K562 (cell line): ENCODE results near the gene PRMT2. TPM values are rescaled to one million over a fixed set of nuclear protein-coding genes. Genes with fewer than 3 reads are reported as not detected.

Source experiments
- CBX2 ChIP-seq: fragments of 200-600 bp; sonication (generic); IDR thresholded peaks from one replicate; pipeline ENCODE4 v1.6.1; 2012; ENCODE audit warnings: mild to moderate bottlenecking, low read length, inconsistent platforms; ENCODE audit not compliant: insufficient read depth, poor library complexity, severe bottlenecking
- CEBPG ChIP-seq, 3 experiments: fragments of 200-800 bp in 1 of 3; sonication (Bioruptor generic) in 1 of 3; sonication (generic) in 1 of 3; formaldehyde crosslinking in 1 of 3; IDR thresholded peaks in 2 of 3; conservative IDR thresholded peaks in 1 of 3; 2 replicates each; pipeline versions ENCODE4 v1.6.1 to v1.8.0; 2016 to 2022; ENCODE audit warnings: missing compliant biosample characterization in 2 of 3, missing genetic modification characterization in 2 of 3, mild to moderate bottlenecking in 1 of 3, missing genetic modification reagents in 1 of 3
- CREB1 ChIP-seq, 2 experiments: sonication (generic) in 1 of 2; formaldehyde crosslinking in 1 of 2; IDR thresholded peaks; 2 replicates each; pipeline versions ENCODE4 v1.6.1 to v1.8.0; 2012 to 2022; ENCODE audit warnings: inconsistent platforms in 1 of 2, mild to moderate bottlenecking in 1 of 2, missing genetic modification reagents in 1 of 2, moderate library complexity in 1 of 2
- FOXA3 ChIP-seq, 2 experiments: fragments of 450-650 bp in 1 of 2; sonication (generic) in 1 of 2; formaldehyde crosslinking; IDR thresholded peaks in 1 of 2; conservative IDR thresholded peaks in 1 of 2; 2 replicates each; pipeline versions ENCODE4 v1.4.0 to v1.8.0; 2020 to 2022; ENCODE audit warnings: mild to moderate bottlenecking in 2 of 2, missing genetic modification reagents in 1 of 2
- FOXP1 ChIP-seq: sonication (generic); formaldehyde crosslinking; IDR thresholded peaks from 2 replicates; pipeline ENCODE4 v1.8.0; 2022; ENCODE audit warnings: mild to moderate bottlenecking, missing genetic modification reagents
- KLF6 ChIP-seq: fragments of 250-450 bp; sonication (Bioruptor Pico); IDR thresholded peaks from 2 replicates; pipeline ENCODE4 v1.4.0; 2020; ENCODE audit warnings: mild to moderate bottlenecking, moderate library complexity, borderline replicate concordance
- MAFK ChIP-seq: IDR thresholded peaks from 2 replicates; pipeline ENCODE4 v1.6.1; 2011; ENCODE audit warnings: low read length, improper control_type of control experiment
- NFRKB ChIP-seq: fragments of 450-650 bp; IDR thresholded peaks from 2 replicates; pipeline ENCODE4 v1.6.1; 2016; ENCODE audit warnings: low read depth
- PCBP2 ChIP-seq: fragments of 200-400 bp; formaldehyde crosslinking; IDR thresholded peaks from 2 replicates; pipeline ENCODE4 v1.6.1; 2018; ENCODE audit warnings: low read length, low read depth, mild to moderate bottlenecking, moderate library complexity; ENCODE audit not compliant: poor library complexity, severe bottlenecking
- RCOR1 ChIP-seq, 2 experiments: IDR thresholded peaks; 2 replicates each; pipeline ENCODE4 v1.6.1; 2012; ENCODE audit warnings: low read depth in 2 of 2, low read length in 2 of 2, borderline replicate concordance in 1 of 2, improper control_type of control experiment in 1 of 2
- RFX5 ChIP-seq: IDR thresholded peaks from 2 replicates; pipeline ENCODE4 v1.6.1; 2011; ENCODE audit warnings: low read depth, mild to moderate bottlenecking, improper control_type of control experiment, low read length
- SNAPC5 ChIP-seq: fragments of 250-450 bp; sonication (Bioruptor Pico); IDR thresholded peaks from 2 replicates; pipeline ENCODE4 v1.8.0; 2021; ENCODE audit warnings: moderate library complexity, mild to moderate bottlenecking, inconsistent platforms
- SNRNP70 ChIP-seq: fragments of 200-400 bp; formaldehyde crosslinking; optimal IDR thresholded peaks from 2 replicates; pipeline ENCODE3; 2017; ENCODE audit warnings: low read depth, low read length
- ZBTB5 ChIP-seq: fragments of 450-650 bp; IDR thresholded peaks from 2 replicates; pipeline ENCODE4 v1.6.1; 2017; ENCODE audit warnings: antibody characterized with exemption
- ZNF23 ChIP-seq: fragments of 250-450 bp; sonication (Bioruptor Pico); IDR thresholded peaks from 2 replicates; pipeline ENCODE4 v1.4.0; 2020; ENCODE audit warnings: mild to moderate bottlenecking
- polyA plus RNA-seq, 8 experiments: library from polyadenylated mRNA; depleted of rRNA in 4 of 8; stranded (reverse) in 5 of 8; unstranded in 3 of 8; fragments of >200 nt; fragmentation: Nextera tagmentation in 2 of 8; fragmentation: Illumina TruSeq in 1 of 8; extraction: Ambion mirVana in 2 of 8; extraction: Trizol in 1 of 8; gene quantifications; 2 replicates each; pipeline versions ENCODE4 v1.2.1 to v1.2.3, GENCODE V29; 2011 to 2014; ENCODE audit warnings: inconsistent platforms in 1 of 8, missing spikeins in 1 of 8
- total RNA-seq, 7 experiments: library from RNA; depleted of rRNA in 6 of 7; stranded (reverse); fragments of >200 nt in 6 of 7; fragmentation: Illumina TruSeq in 2 of 7; extraction: Trizol in 2 of 7; gene quantifications; 2 replicates each; pipeline versions ENCODE4 v1.2.1 to v1.2.3, GENCODE V29; 2011 to 2021; ENCODE audit warnings: low replicate concordance in 1 of 7

PRMT2 gene
- total and polyA plus RNA-seq, 9 of the 15 experiments (the other 6 are each of a cell fraction or from before 2014, with no cell fraction given), result 37.2 to 85.7 (median 59.3) TPM

GRCh38 chr21:46635324-46636180, at the start of gene PRMT2 (continued):
- TF ChIP-seq CEBPG (CRISPR knock-in tag; IDR thresholded peaks at IDR 0.05), result no peak
- no peak for TF ChIP-seq CEBPG (tag; conservative IDR thresholded peaks at IDR 0.05 in 1 of 2, IDR thresholded peaks at IDR 0.05 in 1 of 2)
- no peak for TF ChIP-seq MAFK
- no peak for TF ChIP-seq CBX2
- no peak for TF ChIP-seq ZNF23 (CRISPR knock-in tag)
- peak; percentile 85; the same call in 1 of the 2 replicates for TF ChIP-seq FOXP1 (CRISPR knock-in tag)
- TF ChIP-seq CREB1 (IDR thresholded peaks at IDR 0.05), result peak; percentile 34
- peak; percentile 50 for TF ChIP-seq CREB1 (CRISPR knock-in tag; IDR thresholded peaks at IDR 0.05)
- no peak for TF ChIP-seq ZBTB5
- no peak for TF ChIP-seq PCBP2
- no peak for TF ChIP-seq SNAPC5
- TF ChIP-seq SNRNP70, result no peak
- TF ChIP-seq RCOR1 (IDR thresholded peaks at IDR 0.05; ENCODE audit: borderline replicate concordance in 1 of 2, low read depth in 2 of 2, low read length in 2 of 2), result peak in 1 of 2 experiments; percentile 27; a peak in 2 of 4 replicates
- peak; percentile 92 for TF ChIP-seq KLF6 (CRISPR knock-in tag)
- TF ChIP-seq NFRKB, result no peak
- TF ChIP-seq FOXA3 (CRISPR knock-in tag; conservative IDR thresholded peaks at IDR 0.05 in 1 of 2, IDR thresholded peaks at IDR 0.05 in 1 of 2), result peak in 1 of 2 experiments; percentile 69; a peak in 2 of 4 replicates
- no peak for TF ChIP-seq RFX5
